NCI-H1930 (cell line): Measurements from ENCODE around the gene PRKAR2B.

ENCODE experiments used
- DNase-seq, 2 experiments: peaks; one replicate each; lab custom pipeline; 2025; lab: John Stamatoyannopoulos, UW

PRKAR2B gene

DNA sequence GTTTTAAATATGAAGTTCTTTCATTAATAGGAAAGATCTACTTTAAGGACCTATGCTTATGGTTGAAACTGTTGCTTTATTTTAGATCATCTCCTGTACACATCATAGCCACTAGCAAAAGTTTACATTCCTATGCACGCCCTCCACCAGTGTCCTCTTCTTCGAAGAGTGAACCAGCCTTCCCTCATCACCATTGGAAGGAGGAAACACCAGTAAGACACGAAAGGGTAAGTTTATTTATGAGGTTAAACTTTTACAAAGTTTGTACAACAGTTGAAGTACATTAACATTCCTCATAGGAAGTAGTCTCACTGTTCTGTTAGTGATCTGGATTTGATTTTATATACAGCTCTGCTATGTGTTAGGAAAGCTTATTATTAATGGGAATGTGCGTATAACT lies 141.2 kb downstream of the PRKAR2B start:
- no peak for DNase-seq

GRCh38 chr7:107186240-107186639 lies 141.7 kb downstream of the PRKAR2B start:
- no peak for DNase-seq

GRCh38 chr7:107187774-107188173 lies 143.3 kb downstream of the PRKAR2B start:
- DNase-seq: no peak

- DNase-seq: no peak
Measured at GRCh38 chr7:107190090-107190489, 145.6 kb downstream of the PRKAR2B start.

GRCh38 chr7:107194052-107194451 lies 149.5 kb downstream of the PRKAR2B start:
- DNase-seq: no peak

DNA sequence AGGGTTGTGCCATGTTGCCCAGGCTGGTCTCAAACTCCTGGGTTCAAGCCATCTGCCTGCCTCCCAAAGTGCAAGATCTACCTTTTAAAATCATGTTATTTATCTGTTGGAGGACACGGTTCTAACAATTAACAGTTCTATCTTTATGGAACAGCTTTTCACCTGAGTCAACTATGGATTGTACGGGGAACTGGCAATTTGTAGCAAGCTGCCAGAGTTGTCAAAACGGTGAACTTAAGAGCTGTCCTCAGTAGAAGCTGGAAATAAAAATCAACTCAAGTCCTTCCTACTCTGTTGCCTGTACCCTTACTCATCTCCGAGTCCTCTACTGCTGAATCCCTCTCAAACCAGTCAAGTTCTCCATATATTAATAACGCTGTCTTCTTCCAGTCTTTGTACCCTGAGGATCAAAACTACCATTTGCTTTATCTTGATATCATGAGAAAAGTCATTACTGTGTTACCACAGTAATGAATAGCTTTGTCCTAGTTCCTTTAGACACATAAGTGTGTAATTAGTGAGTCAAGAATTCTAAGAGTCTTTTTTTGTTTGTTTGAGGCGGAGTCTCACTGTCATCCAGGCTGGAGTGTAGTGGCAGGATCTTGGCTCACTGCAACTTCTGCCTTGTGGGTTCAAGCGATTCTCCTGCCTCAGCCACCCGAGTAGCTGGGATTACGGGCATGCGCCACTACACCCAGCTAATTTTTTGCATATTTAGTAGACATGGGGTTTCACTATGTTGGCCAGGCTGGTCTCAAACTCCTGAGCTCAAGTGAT lies 152.5 kb downstream of the PRKAR2B start:
- DNase-seq: no peak

DNA sequence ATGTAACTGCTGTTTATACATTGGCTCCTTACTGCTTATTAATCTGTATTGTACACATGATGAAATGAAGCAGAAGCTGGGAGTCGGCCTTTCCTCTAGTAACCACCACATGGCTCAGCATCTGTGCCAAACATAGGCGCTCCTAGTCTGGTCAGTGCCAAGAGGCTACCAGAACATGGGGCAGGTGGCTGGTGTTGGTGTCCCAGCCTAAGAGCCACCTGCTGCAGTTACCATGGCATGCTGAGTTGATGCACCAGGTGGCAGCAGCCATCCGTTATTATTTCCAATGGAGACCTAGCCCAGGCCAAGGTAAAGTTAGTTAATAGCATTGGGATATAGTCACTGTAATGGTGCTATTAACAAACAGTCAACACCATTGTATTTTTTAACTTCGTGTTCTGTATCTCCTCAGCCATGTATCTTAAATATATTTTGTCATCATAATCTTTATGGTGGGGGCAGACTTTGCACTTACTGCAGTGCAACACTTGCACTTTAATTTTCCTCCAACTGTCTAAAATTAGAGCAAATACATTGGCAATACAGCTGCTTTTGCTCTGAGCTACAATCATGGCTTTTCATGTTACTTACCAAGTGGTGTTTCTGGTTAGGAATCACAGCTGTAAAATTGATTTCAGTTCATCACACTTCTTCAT lies 157.4 kb downstream of the PRKAR2B start:
- DNase-seq: peak; percentile 45 to 70

- no peak for DNase-seq
Measured at GRCh38 chr7:107203607-107204006, 159.1 kb downstream of the PRKAR2B start.

DNA sequence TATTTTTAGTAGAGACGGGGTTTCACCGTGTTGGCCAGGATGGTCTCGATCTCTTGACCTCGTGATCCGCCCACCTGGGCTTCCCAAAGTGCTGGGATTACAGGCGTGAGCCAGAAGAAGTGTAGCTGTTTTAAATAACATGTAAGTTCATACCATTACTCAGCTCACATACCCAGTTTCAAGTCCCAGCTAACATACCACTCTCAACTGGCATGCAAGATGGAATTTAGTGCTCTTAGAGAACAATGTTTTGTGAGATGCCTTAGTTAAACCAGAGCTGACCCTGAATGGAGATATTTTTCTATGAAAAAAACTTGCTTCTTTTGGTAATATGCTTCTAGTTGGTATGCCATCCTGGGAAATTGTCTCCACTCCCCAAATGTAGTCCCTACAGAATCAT lies 161.6 kb downstream of the PRKAR2B start:
- no peak for DNase-seq

DNA sequence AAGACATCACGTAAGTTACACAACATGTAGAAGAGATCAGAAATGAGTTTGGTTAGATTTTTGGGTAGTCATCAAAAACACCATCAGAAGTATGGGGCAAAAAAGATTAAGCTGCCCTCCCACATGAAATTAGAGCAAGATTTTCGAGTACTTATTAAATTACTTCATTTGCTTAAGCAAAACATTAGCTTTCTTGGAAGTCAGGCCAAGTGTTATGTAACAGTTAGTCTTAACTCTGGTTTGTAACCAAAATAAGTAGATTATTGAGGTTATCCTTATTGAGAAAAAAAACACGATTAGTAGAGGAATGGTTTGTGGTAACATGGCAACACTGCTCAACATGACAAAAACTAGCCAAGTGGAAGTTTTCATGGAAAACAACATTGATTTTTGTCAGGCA lies 162.2 kb downstream of the PRKAR2B start:
- no peak for DNase-seq

GRCh38 chr7:107207459-107207858 lies 163.0 kb downstream of the PRKAR2B start:
- DNase-seq: no peak

DNA sequence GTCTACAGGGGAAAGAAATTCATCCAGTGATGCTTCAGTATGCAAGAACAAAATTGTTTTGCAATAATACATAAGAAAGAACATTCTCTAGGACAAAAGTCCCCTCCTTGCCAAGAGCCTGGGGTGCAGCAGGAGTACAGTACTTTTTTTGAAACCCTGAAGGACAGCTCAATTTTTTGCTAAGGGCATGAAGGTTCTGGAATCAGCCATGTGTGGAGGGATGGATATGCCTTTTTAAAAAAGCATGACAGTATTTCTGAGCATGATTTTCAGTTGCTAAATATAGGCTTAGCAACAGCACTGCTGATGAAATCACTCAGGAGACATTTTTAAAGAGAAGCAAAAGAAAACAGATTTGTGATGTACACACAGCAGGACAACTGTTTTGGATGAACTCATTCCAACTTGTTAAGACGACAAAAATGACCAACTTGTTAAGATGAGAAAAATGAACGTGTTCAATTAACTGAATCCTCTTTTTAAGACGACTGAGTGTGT lies 163.6 kb downstream of the PRKAR2B start:
- no peak for DNase-seq

- DNase-seq: no peak
Measured at GRCh38 chr7:107208563-107208962, 164.1 kb downstream of the PRKAR2B start.

DNA sequence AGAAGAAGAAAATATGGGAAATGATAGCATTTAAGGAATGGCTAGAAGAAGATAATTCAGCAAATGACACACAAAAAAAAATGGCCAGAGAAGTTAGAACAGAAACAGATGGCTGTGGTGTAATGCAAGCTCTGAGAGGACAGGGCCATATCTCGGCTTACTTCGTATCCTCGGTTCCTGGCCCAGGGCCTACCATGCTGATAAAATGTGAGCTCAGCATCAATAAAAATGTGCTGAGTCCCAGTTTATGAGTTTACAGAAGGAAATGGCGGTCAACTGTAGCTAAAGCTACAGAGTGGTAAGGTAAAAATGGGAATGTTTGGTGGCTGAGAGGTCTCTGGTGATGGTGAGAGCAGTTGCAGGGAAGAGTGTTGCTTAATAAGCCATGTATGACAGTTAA lies 165.1 kb downstream of the PRKAR2B start:
- no peak for DNase-seq

- no peak for DNase-seq
Measured at GRCh38 chr7:107210400-107210799, 165.9 kb downstream of the PRKAR2B start.
